Tibial artery (tissue), 4 donors: ENCODE measurements around the gene PTPRN2.

ENCODE experiments used
- DNase-seq, 2 donors: peaks; one replicate each; pipeline ENCODE4 v3.0.0-alpha.2; 2019
- H3K27ac ChIP-seq, 2 donors: fragments of 200-600 bp; sonication (generic) in 1 of 2; 1 replicate in 1 of 2; 2 replicates in 1 of 2; pipeline ENCODE4 v1.5.1; 2018 to 2019; ENCODE audit warnings: mild to moderate bottlenecking in 1 of 2
- H3K27me3 ChIP-seq, 2 donors: fragments of 200-600 bp; sonication (generic) in 1 of 2; one replicate each; pipeline versions ENCODE4 v1.5.1 to v1.6.0; 2016 to 2019
- H3K36me3 ChIP-seq, 3 donors: fragments of 200-600 bp; sonication (generic) in 2 of 3; one replicate each; pipeline ENCODE4 v1.5.1; 2016 to 2019; ENCODE audit warnings: mild to moderate bottlenecking in 2 of 3
- H3K4me1 ChIP-seq, 4 donors: fragments of 200-600 bp; sonication (generic) in 2 of 4; 1 replicate in 3 of 4; 2 replicates in 1 of 4; pipeline ENCODE4 v1.5.1; 2016 to 2019
- H3K4me3 ChIP-seq, 2 donors: fragments of 200-600 bp; sonication (generic) in 1 of 2; 1 replicate in 1 of 2; 2 replicates in 1 of 2; pipeline ENCODE4 v1.5.1; 2018 to 2019; ENCODE audit warnings: mild to moderate bottlenecking in 2 of 2
- H3K9me3 ChIP-seq, 3 donors: fragments of 200-600 bp; sonication (generic) in 1 of 3; one replicate each; pipeline ENCODE4 v1.5.1; 2016 to 2019
- intact Hi-C: fragments of 100-400 bp; cut with DNase I; formaldehyde crosslinking; loops from one replicate; pipeline ENCODE4 v1.15.0; 2023; ENCODE audit warnings: low total_unique reads
- TF ChIP-seq, protein P1 (sequence below), 2 experiments: fragments of 200-600 bp in 1 of 2; fragments of 450-650 bp in 1 of 2; IDR thresholded peaks; one replicate each; pipeline ENCODE4 v1.5.1; 2017 to 2019; ENCODE audit warnings: antibody characterized with exemption in 2 of 2, mild to moderate bottlenecking in 1 of 2, moderate library complexity in 1 of 2

Gene PTPRN2

DNA sequence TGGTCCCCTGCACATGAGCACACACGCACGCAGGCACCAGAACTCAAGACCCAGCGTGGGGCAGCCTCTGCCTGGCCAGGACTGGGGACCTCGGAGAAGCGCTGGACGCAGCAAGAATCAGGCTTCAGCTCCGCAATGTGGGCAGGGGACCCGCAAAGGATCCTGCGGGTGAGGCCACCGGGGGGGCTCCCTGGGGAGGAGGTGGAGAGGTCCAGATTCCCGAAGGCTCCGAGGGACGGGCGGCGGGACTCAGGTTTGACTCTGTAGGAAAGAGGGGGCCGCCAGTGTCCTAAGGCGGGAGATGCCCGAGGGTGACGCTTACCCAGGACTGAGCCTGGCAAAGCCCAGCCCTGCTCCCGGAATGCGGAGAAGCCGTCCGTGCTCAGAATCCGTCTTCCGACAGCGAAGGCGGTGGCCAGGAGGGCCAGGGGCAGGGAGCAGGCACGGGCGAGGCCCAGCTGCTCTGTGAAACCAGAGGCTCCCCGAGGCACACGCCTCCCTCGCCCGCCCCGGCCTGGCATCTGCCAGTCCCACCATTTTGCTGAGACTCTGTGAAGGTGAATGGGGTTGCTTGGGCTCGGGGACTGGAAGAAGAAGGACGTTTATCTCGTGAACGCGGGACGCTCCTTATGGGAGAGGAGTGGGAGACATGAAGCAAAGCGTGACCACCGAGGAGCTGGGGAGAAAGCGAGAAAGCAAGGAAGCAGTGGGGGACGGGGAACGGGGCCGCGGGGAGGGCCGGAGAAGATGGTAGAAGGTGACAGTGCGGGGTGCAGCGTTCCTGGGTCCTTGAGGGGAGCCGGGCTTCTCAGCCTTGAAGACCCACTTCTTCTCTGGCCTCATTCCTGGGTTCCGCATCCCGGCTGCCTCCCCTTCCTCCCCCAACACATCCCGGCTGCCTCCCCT is 489.2 kb downstream of the PTPRN2 start:
- peak in 1 of 2 donors; percentile 13 for DNase-seq
- intact Hi-C loops, result no loop called here

DNA sequence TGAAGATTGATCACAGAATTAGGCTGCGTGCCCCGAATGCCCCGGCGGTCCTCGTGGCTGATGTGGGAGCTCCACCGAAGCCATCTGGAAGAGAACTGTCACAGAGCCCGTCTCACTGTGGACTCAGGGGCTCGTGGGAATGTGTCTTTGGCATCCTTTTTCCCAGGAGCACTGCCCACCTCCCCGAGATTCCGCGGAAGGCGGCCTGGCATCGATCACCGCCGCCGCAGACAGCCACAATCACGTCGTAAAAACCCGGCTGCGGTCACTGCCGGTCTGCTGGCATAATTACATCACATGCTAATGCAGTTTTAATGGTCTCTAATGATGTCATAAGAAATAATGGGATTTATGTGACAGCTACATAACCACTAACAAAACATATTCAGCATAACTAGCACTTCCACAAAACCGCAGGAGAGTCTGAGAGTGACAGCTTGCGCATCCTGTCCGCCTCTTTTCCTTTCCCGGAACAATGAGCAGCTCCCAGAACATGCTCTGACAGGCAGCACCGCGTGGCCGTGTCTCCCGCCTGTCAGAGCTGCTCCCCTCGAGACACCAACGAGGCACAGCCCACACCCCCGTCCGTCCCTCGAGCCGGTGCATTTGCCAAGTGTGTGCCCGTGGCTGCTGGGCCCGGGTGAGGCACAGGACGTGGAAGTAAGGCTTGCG is 490.0 kb downstream of the PTPRN2 start:
- TF ChIP-seq, protein P1, sequence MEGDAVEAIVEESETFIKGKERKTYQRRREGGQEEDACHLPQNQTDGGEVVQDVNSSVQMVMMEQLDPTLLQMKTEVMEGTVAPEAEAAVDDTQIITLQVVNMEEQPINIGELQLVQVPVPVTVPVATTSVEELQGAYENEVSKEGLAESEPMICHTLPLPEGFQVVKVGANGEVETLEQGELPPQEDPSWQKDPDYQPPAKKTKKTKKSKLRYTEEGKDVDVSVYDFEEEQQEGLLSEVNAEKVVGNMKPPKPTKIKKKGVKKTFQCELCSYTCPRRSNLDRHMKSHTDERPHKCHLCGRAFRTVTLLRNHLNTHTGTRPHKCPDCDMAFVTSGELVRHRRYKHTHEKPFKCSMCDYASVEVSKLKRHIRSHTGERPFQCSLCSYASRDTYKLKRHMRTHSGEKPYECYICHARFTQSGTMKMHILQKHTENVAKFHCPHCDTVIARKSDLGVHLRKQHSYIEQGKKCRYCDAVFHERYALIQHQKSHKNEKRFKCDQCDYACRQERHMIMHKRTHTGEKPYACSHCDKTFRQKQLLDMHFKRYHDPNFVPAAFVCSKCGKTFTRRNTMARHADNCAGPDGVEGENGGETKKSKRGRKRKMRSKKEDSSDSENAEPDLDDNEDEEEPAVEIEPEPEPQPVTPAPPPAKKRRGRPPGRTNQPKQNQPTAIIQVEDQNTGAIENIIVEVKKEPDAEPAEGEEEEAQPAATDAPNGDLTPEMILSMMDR (IDR thresholded peaks at IDR 0.05), result no peak
- intact Hi-C loops, result no loop called here
- no peak overlapping the region for H3K27ac ChIP-seq
- H3K4me1 ChIP-seq, result no peaks in the 10 kb centered on the region
- H3K4me3 ChIP-seq, result no peak overlapping the region
- no peaks in the 10 kb centered on the region for H3K36me3 ChIP-seq
- no peaks in the 10 kb centered on the region for H3K9me3 ChIP-seq
- DNase-seq, result peak; percentile 7 to 37
- peaks cover 0 to 12% of the 10 kb centered on the region in 2 donors for H3K27me3 ChIP-seq

More for the DNA sequence above, 489.2 kb downstream of the PTPRN2 start:
- Histone ChIP-seq H3K4me3 (no peak overlapping the region), H3K27ac (no peak overlapping the region), H3K4me1 (no peaks in the 10 kb centered on the region), H3K9me3 (peaks cover 0 to 4% (median 0%) of the 10 kb centered on the region in 3 donors), H3K36me3 (no peaks in the 10 kb centered on the region), H3K27me3 (peaks cover 0 to 12% of the 10 kb centered on the region in 2 donors)
- TF ChIP-seq, protein P1 (IDR thresholded peaks at IDR 0.05), result no peak

DNA sequence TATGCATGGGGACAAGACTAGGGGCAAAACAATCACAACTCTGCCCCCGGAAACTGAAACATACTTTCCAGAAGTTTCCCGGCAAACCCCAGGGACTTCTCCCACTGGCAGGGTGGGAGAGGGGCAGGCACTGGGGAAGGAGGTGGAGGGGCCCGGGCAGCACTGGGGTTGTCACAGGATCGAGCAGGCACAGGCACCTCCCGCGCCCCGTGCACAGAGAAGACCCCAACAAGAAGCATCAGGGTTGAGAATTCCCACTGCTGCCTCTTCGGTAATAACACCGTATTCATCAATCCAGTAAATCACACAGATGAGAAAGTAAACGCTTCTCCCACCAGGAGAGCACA is 490.5 kb downstream of the PTPRN2 start:
- TF ChIP-seq, protein P1 (IDR thresholded peaks at IDR 0.05), result no peak
- no peaks in the 10 kb centered on the region for H3K4me1 ChIP-seq
- intact Hi-C loops, result no loop called here
- peak; percentile 17 to 50 for DNase-seq
- H3K27ac ChIP-seq, result no peak overlapping the region
- H3K4me3 ChIP-seq, result no peak overlapping the region
- H3K27me3 ChIP-seq, result peaks cover 0 to 9% of the 10 kb centered on the region in 2 donors
- no peaks in the 10 kb centered on the region for H3K36me3 ChIP-seq
- no peaks in the 10 kb centered on the region for H3K9me3 ChIP-seq

DNA sequence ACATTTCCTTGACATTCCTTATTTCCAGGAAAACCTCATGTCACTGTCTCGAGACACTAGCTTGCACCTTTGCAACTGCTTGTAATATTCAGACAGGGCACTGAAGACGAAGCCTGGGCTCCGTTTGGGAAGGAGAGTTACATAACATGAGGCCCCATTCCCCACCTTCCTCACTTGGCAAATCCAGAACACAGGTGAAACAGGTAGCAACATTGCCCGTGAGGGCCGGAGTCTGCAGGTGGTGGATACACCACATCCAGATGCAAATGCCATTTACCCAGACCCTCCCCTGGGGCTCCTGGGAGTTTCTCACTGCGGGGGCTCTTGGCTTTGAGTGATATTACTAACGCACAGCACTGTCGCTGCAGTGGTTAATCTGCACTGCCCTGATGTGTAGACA is 491.0 kb downstream of the PTPRN2 start:
- intact Hi-C loops, result no loop called here
- Histone ChIP-seq H3K36me3 (no peaks in the 10 kb centered on the region), H3K27me3 (peaks cover 0 to 9% of the 10 kb centered on the region in 2 donors), H3K4me3 (no peak overlapping the region), H3K9me3 (no peaks in the 10 kb centered on the region), H3K27ac (no peak overlapping the region), H3K4me1 (no peaks in the 10 kb centered on the region)
- TF ChIP-seq, protein P1 (IDR thresholded peaks at IDR 0.05), result no peak
- DNase-seq, result peak; percentile 13 to 53

DNA sequence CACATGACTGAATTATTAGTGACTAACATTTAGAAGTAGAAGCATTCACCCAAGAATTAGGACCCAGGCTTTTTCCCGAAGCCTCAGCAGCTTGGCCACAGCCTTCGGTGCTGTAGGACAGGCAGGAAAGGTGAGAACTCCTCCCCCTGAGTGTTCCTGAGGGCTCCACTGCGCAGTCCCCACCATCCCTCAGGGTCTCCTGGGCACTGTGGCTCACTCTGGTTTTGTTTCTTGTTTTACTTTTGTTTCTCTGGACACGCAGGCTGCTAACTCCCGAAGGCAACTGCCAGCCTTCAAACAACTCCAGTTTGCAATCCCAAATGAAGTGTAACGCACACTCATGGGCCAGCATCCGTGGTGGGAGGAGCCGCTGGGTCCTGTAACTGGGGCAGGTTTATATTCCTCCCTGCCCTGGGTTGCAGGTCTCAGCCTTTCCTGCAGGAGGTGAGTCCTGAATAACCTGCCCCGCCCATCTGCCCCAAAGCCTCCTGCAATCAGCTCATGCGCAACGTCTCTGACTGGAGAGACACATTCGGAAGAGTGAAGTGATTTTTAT is 492.9 kb downstream of the PTPRN2 start:
- TF ChIP-seq, protein P1 (IDR thresholded peaks at IDR 0.05), result no peak
- intact Hi-C loops, result no loop called here
- no peak overlapping the region for H3K27ac ChIP-seq
- peak in 1 of 2 donors; percentile 13 for DNase-seq
- H3K4me1 ChIP-seq, result no peaks in the 10 kb centered on the region
- H3K27me3 ChIP-seq, result peaks cover 0 to 9% of the 10 kb centered on the region in 2 donors
- H3K36me3 ChIP-seq, result no peaks in the 10 kb centered on the region
- H3K9me3 ChIP-seq, result no peaks in the 10 kb centered on the region
- H3K4me3 ChIP-seq, result no peak overlapping the region
